Epithelial cell of proximal tubule (primary cell): ENCODE measurements around the gene ZIM2. TPM values are rescaled to one million over a fixed set of nuclear protein-coding genes. Genes with fewer than 3 reads are reported as not detected.

Experiments
- DNase-seq: peaks from one replicate; pipeline ENCODE4 v3.0.0-alpha.2; 2011; ENCODE audit warnings: low read depth
- H3K4me3 ChIP-seq: 2 replicates; pipeline ENCODE4 v1.5.1; 2011; ENCODE audit warnings: low read depth, mild to moderate bottlenecking, low read length
- total RNA-seq: library from RNA; depleted of rRNA; stranded (reverse); fragments of >200 nt; gene quantifications from 2 replicates; pipeline ENCODE4 v1.2.3, GENCODE V29; 2015
- TF ChIP-seq, protein P1 (sequence below): conservative IDR thresholded peaks from 2 replicates; pipeline ENCODE4 v1.5.1; 2012; ENCODE audit warnings: low read depth, mild to moderate bottlenecking, low read length

The ZIM2 gene
- total RNA-seq, 1 donor from 2014 or later, result not detected

GRCh38 chr19:56838909-56839651 lies 1.4 kb downstream of the ZIM2 start:
- peak overlapping the region; percentile 14 for H3K4me3 ChIP-seq
- DNase-seq, result peak; percentile 50

GRCh38 chr19:56838024-56838908 lies 2.3 kb downstream of the ZIM2 start:
- no peak for DNase-seq
- H3K4me3 ChIP-seq, result peak overlapping the region; percentile 52
- TF ChIP-seq, protein P1, sequence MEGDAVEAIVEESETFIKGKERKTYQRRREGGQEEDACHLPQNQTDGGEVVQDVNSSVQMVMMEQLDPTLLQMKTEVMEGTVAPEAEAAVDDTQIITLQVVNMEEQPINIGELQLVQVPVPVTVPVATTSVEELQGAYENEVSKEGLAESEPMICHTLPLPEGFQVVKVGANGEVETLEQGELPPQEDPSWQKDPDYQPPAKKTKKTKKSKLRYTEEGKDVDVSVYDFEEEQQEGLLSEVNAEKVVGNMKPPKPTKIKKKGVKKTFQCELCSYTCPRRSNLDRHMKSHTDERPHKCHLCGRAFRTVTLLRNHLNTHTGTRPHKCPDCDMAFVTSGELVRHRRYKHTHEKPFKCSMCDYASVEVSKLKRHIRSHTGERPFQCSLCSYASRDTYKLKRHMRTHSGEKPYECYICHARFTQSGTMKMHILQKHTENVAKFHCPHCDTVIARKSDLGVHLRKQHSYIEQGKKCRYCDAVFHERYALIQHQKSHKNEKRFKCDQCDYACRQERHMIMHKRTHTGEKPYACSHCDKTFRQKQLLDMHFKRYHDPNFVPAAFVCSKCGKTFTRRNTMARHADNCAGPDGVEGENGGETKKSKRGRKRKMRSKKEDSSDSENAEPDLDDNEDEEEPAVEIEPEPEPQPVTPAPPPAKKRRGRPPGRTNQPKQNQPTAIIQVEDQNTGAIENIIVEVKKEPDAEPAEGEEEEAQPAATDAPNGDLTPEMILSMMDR, result peak; percentile 14

More at GRCh38 chr19:56838909-56839651, 1.4 kb downstream of the ZIM2 start:
- TF ChIP-seq, protein P1, result no peak

DNA sequence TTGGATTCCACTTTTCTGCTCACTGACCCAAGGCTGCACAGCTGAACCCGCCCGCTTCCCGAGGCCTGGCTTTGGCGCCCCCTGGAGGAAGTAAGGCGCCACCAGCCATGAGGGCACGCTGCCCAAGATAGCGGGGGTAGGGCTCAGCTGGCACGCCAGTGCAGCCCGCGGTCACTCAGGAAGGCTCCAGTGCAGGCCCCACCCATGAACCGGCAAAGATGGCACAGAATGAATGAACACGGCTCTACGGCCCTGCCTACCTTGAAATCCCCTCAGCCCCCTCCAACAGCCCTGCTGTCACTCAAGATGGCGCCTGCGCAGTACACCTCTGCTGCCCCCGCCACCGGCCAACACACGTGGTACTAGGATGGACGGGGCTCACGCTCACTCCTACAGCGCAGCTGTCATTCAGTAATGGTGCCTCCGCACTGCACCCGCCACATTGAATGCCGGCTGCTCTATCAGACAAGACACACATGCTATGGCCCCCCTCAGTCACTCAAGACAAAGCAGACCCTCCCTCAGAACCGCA lies 3.0 kb downstream of the ZIM2 start:
- no peak for DNase-seq

GRCh38 chr19:56837004-56837403 lies 3.5 kb downstream of the ZIM2 start:
- peak overlapping the region; percentile 13 for H3K4me3 ChIP-seq
- TF ChIP-seq, protein P1, result no peak
- no peak for DNase-seq

More for the DNA sequence above, 3.0 kb downstream of the ZIM2 start:
- peak overlapping the region; percentile 52 for H3K4me3 ChIP-seq
- TF ChIP-seq, protein P1, result peak; percentile 43

DNA sequence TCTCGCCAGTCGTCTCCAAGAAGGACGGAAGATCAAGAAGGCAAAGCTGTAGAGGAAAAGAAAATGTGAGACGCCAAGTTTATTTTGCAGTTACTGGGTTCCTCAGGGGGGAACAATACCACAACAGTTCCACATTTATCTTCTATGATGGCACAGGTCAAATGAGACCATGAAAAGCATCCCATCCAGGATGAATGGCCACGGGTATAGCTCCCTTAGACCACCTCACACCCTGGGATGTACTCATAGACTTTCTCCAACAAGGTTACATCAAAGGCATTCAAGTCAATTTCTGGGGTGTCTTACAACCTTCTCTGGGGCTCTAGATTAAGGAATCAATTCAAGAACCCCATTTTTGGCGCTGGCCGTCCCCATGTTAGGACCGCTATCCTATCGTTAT lies 4.5 kb downstream of the ZIM2 start:
- DNase-seq, result no peak
- TF ChIP-seq, protein P1, result no peak
- H3K4me3 ChIP-seq, result no peak overlapping the region

GRCh38 chr19:56835401-56835800 lies 5.1 kb downstream of the ZIM2 start:
- TF ChIP-seq, protein P1, result no peak
- H3K4me3 ChIP-seq, result no peak overlapping the region
- no peak for DNase-seq
